ENCODE results near the gene RIMKLA. TPM values are rescaled to one million over a fixed set of nuclear protein-coding genes. Genes with fewer than 3 reads are reported as not detected.

Gene RIMKLA
- total RNA-seq, 1 donor from 2014 or later = 5.2 TPM

- intact Hi-C loops (cut with micrococcal nuclease) = loop anchor here (10.0 kb wide), 1 partner anchor 315 kb away; the partner anchor contains the start of genes C1orf50 and P3H1
- Mint-ChIP-seq H3K36me3 (ENCODE audit: low read depth) (no peaks in the 10 kb centered on the region), H3K4me1 (ENCODE audit: low read depth) (no peaks in the 10 kb centered on the region), H3K27ac (no peak overlapping the region), H3K9me3 (no peaks in the 10 kb centered on the region), H3K27me3 (ENCODE audit: low read depth) (peaks cover 5% of the 10 kb centered on the region), H3K4me3 (ENCODE audit: low read depth) (no peak overlapping the region)
- no peak for DNase-seq (ENCODE audit: low spot score)
Measured at GRCh38 chr1:42450061-42450460, 69.5 kb downstream of the RIMKLA start.

- DNase-seq (ENCODE audit: low spot score) = no peak
- Mint-ChIP-seq H3K4me1 (ENCODE audit: low read depth) (peaks cover 20% of the 10 kb centered on the region), H3K27me3 (ENCODE audit: low read depth) (peaks cover 5% of the 10 kb centered on the region), H3K36me3 (ENCODE audit: low read depth) (peaks cover 19% of the 10 kb centered on the region), H3K9me3 (no peaks in the 10 kb centered on the region), H3K4me3 (ENCODE audit: low read depth) (no peak overlapping the region), H3K27ac (no peak overlapping the region)
- intact Hi-C loops (cut with micrococcal nuclease) = loop anchor here (10.0 kb wide), 1 partner anchor 311 kb away; the partner anchor contains the start of genes C1orf50 and P3H1
Measured at GRCh38 chr1:42453386-42453785, 72.8 kb downstream of the RIMKLA start.

- peaks cover 5% of the 10 kb centered on the region for H3K27me3 Mint-ChIP-seq (ENCODE audit: low read depth)
- intact Hi-C loops (cut with micrococcal nuclease) = loop anchor here (10.0 kb wide), 1 partner anchor 310 kb away; the partner anchor contains the start of genes C1orf50 and P3H1
- H3K4me3 Mint-ChIP-seq (ENCODE audit: low read depth) = peak overlapping the region; percentile 24
Measured at GRCh38 chr1:42454403-42454802, 73.8 kb downstream of the RIMKLA start.

GRCh38 chr1:42456010-42456753 lies 75.6 kb downstream of the RIMKLA start, which contains the start of the genes PPCS and ZMYND12:
TSS of gene PPCS (plus strand) at chr1:42456543. CDS start at chr1:42456566, 23 bp downstream.
TSS of gene ZMYND12 (minus strand) at chr1:42456022. CDS start at chr1:42455997, 25 bp downstream.
- Mint-ChIP-seq H3K27me3 (ENCODE audit: low read depth) (peaks cover 3% of the 10 kb centered on the region), H3K9me3 (no peaks in the 10 kb centered on the region), H3K4me1 (ENCODE audit: low read depth) (peaks cover 24% of the 10 kb centered on the region), H3K36me3 (ENCODE audit: low read depth) (peaks cover 45% of the 10 kb centered on the region), H3K27ac (peak within 1 kb of the TSS; percentile 98), H3K4me3 (ENCODE audit: low read depth) (peak within 1 kb of the TSS; percentile 93)
- intact Hi-C loops (cut with micrococcal nuclease) = loop anchor here (1.0 to 10.0 kb wide), 3 partner anchors 121 to 309 kb away; partner anchors contain the start of genes C1orf50, FOXJ3, P3H1 and YBX1
- DNase-seq (ENCODE audit: low spot score) = peak; percentile 87

More at GRCh38 chr1:42454403-42454802, 73.8 kb downstream of the RIMKLA start:
- Mint-ChIP-seq H3K4me1 (ENCODE audit: low read depth) (peaks cover 20% of the 10 kb centered on the region), H3K27ac (no peak overlapping the region), H3K9me3 (no peaks in the 10 kb centered on the region), H3K36me3 (ENCODE audit: low read depth) (peaks cover 28% of the 10 kb centered on the region)
- DNase-seq (ENCODE audit: low spot score) = no peak

GRCh38 chr1:42456754-42457089 lies 76.1 kb downstream of the RIMKLA start:
- Mint-ChIP-seq H3K27me3 (ENCODE audit: low read depth) (peaks cover 2% of the 10 kb centered on the region), H3K4me1 (ENCODE audit: low read depth) (peaks cover 25% of the 10 kb centered on the region), H3K4me3 (ENCODE audit: low read depth) (peak overlapping the region; percentile 93), H3K36me3 (ENCODE audit: low read depth) (peaks cover 47% of the 10 kb centered on the region), H3K9me3 (no peaks in the 10 kb centered on the region), H3K27ac (peak overlapping the region; percentile 98)
- intact Hi-C loops (cut with micrococcal nuclease) = loop anchor here (1.0 to 10.0 kb wide), 3 partner anchors 121 to 308 kb away; partner anchors contain the start of genes C1orf50, FOXJ3, P3H1 and YBX1
- peak; percentile 63 for DNase-seq (ENCODE audit: low spot score)

GRCh38 chr1:42461196-42461595 lies 80.6 kb downstream of the RIMKLA start:
- no peak for DNase-seq (ENCODE audit: low spot score)
- Mint-ChIP-seq H3K27ac (no peak overlapping the region), H3K36me3 (ENCODE audit: low read depth) (peaks cover 54% of the 10 kb centered on the region), H3K4me3 (ENCODE audit: low read depth) (no peak overlapping the region), H3K4me1 (ENCODE audit: low read depth) (peaks cover 38% of the 10 kb centered on the region), H3K27me3 (ENCODE audit: low read depth) (peaks cover 11% of the 10 kb centered on the region), H3K9me3 (no peaks in the 10 kb centered on the region)
- intact Hi-C loops (cut with micrococcal nuclease) = no loop called here

GRCh38 chr1:42462828-42463763 lies 82.5 kb downstream of the RIMKLA start, which contains the start of gene CCDC30:
TSS of gene CCDC30 (plus strand) at chr1:42463286. CDS start at chr1:42480552, 17,266 bp downstream.
- peak; percentile 95 for DNase-seq (ENCODE audit: low spot score)
- H3K27ac Mint-ChIP-seq = peak within 1 kb of the TSS; percentile 67
- peaks cover 39% of the 10 kb centered on the region for H3K36me3 Mint-ChIP-seq (ENCODE audit: low read depth)
- H3K4me1 Mint-ChIP-seq (ENCODE audit: low read depth) = peaks cover 27% of the 10 kb centered on the region
- intact Hi-C loops (cut with micrococcal nuclease) = loop anchor here (2.0 kb wide), 1 partner anchor 196 kb away; the partner anchor contains the start of gene PPIH
- no peaks in the 10 kb centered on the region for H3K9me3 Mint-ChIP-seq
- H3K27me3 Mint-ChIP-seq (ENCODE audit: low read depth) = peaks cover 11% of the 10 kb centered on the region
- peak within 1 kb of the TSS; percentile 76 for H3K4me3 Mint-ChIP-seq (ENCODE audit: low read depth)

GRCh38 chr1:42463921-42464320 lies 83.3 kb downstream of the RIMKLA start:
- DNase-seq (ENCODE audit: low spot score) = no peak
- H3K4me1 Mint-ChIP-seq (ENCODE audit: low read depth) = peaks cover 25% of the 10 kb centered on the region
- no peak overlapping the region for H3K27ac Mint-ChIP-seq
- intact Hi-C loops (cut with micrococcal nuclease) = loop anchor here (2.0 kb wide), 1 partner anchor 195 kb away; the partner anchor contains the start of gene PPIH
- peak overlapping the region; percentile 28 for H3K4me3 Mint-ChIP-seq (ENCODE audit: low read depth)
- no peaks in the 10 kb centered on the region for H3K9me3 Mint-ChIP-seq
- peaks cover 30% of the 10 kb centered on the region for H3K36me3 Mint-ChIP-seq (ENCODE audit: low read depth)
- H3K27me3 Mint-ChIP-seq (ENCODE audit: low read depth) = peaks cover 14% of the 10 kb centered on the region

- peaks cover 22% of the 10 kb centered on the region for H3K27me3 Mint-ChIP-seq (ENCODE audit: low read depth)
- peaks cover 11% of the 10 kb centered on the region for H3K36me3 Mint-ChIP-seq (ENCODE audit: low read depth)
- H3K4me3 Mint-ChIP-seq (ENCODE audit: low read depth) = no peak overlapping the region
- H3K9me3 Mint-ChIP-seq = no peaks in the 10 kb centered on the region
- intact Hi-C loops (cut with micrococcal nuclease) = no loop called here
- no peak for DNase-seq (ENCODE audit: low spot score)
- H3K4me1 Mint-ChIP-seq (ENCODE audit: low read depth) = peaks cover 20% of the 10 kb centered on the region
- H3K27ac Mint-ChIP-seq = no peak overlapping the region
Measured at GRCh38 chr1:42466030-42466429, 85.4 kb downstream of the RIMKLA start.

GRCh38 chr1:42469727-42470126 lies 89.1 kb downstream of the RIMKLA start:
- Mint-ChIP-seq H3K27ac (no peak overlapping the region), H3K27me3 (ENCODE audit: low read depth) (peaks cover 12% of the 10 kb centered on the region), H3K4me1 (ENCODE audit: low read depth) (no peaks in the 10 kb centered on the region), H3K9me3 (no peaks in the 10 kb centered on the region), H3K36me3 (ENCODE audit: low read depth) (no peaks in the 10 kb centered on the region), H3K4me3 (ENCODE audit: low read depth) (no peak overlapping the region)
- intact Hi-C loops (cut with micrococcal nuclease) = no loop called here
- no peak for DNase-seq (ENCODE audit: low spot score)

Data from activated T-helper 2 cell treated with anti-CD3 and anti-CD28 coated beads, Interferon-gamma antibody, Interleukin-2, Interleukin-4, amounts not matched to agents 10 μg/mL and 5 μg/mL and 100 μg/mL, durations not matched to agents 14 hours and 24 hours and 36 hours (primary cell).